Memory B cell (primary cell): ENCODE data around the gene ABTB2.

Experiments
- ATAC-seq: fragments of 150-1000 bp; cut with Tn5 transposase; 2 replicates; pipeline ENCODE4 v1.10.0; 2021; ENCODE audit warnings: low read depth, mild to moderate bottlenecking, moderate library complexity
- DNase-seq, 2 donors: peaks; one replicate each; pipeline ENCODE4 v3.0.0; 2022; ENCODE audit warnings: low spot score in 2 of 2
- H3K27ac Mint-ChIP-seq: one replicate; pipeline ENCODE4 v1.8.0; 2022; ENCODE audit warnings: mild to moderate bottlenecking, moderate library complexity, mixed read lengths
- H3K27me3 Mint-ChIP-seq: one replicate; pipeline ENCODE4 v1.8.0; 2022; ENCODE audit warnings: mixed read lengths
- H3K36me3 Mint-ChIP-seq: one replicate; pipeline ENCODE4 v1.8.0; 2022; ENCODE audit warnings: mild to moderate bottlenecking, mixed read lengths
- H3K4me1 Mint-ChIP-seq: one replicate; pipeline ENCODE4 v1.8.0; 2022; ENCODE audit warnings: mixed read lengths
- H3K4me3 Mint-ChIP-seq: one replicate; pipeline ENCODE4 v1.8.0; 2022; ENCODE audit warnings: mild to moderate bottlenecking, moderate library complexity, mixed read lengths
- H3K9me3 Mint-ChIP-seq: one replicate; pipeline ENCODE4 v1.8.0; 2022; ENCODE audit warnings: mixed read lengths

The ABTB2 gene

DNA sequence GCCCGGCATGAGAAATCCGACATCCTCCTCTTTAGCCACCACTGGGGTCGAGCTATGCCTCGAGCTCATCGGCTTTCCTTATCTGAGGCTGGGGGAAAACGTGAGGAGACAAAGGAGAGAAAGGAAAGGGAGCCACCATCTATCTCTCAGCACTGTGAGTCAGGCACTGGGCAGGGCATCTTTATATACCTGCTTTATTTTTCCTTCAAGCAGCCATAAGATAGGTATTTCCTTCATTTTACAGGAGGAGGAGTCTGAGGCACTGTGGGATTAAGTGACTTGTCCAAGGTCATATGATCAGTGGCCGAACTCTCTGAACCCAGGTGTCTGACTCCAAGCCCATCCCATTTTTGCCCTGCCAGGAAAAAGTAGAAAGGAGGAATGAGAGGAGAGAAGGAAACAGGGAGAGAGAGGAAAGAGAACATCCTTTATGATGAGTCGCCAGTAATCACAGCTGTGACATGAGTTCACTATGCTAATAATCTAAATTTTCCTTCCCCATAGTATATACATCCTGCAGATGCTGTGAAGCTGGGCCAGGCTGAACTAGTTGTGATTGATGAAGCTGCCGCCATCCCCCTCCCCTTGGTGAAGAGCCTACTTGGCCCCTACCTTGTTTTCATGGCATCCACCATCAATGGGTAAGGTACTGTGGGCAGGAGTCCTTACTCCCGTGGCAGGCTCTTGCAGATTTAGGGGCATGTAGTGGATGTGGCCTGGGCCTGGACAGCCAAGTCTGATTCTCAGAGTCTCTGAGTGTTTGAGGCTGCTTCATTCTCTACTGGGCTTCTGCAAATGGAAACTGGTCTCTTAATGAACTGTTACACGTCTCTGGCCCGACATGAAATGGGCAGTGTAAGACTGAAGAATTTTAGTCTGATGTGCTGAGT lies 230.6 kb downstream of the ABTB2 start:
- H3K36me3 Mint-ChIP-seq = peaks cover 36% of the 10 kb centered on the region
- H3K27me3 Mint-ChIP-seq = no peaks in the 10 kb centered on the region
- ATAC-seq = no peak
- H3K9me3 Mint-ChIP-seq = no peaks in the 10 kb centered on the region
- H3K27ac Mint-ChIP-seq = no peak overlapping the region
- no peaks in the 10 kb centered on the region for H3K4me1 Mint-ChIP-seq
- DNase-seq = no peak
- H3K4me3 Mint-ChIP-seq = no peak overlapping the region

DNA sequence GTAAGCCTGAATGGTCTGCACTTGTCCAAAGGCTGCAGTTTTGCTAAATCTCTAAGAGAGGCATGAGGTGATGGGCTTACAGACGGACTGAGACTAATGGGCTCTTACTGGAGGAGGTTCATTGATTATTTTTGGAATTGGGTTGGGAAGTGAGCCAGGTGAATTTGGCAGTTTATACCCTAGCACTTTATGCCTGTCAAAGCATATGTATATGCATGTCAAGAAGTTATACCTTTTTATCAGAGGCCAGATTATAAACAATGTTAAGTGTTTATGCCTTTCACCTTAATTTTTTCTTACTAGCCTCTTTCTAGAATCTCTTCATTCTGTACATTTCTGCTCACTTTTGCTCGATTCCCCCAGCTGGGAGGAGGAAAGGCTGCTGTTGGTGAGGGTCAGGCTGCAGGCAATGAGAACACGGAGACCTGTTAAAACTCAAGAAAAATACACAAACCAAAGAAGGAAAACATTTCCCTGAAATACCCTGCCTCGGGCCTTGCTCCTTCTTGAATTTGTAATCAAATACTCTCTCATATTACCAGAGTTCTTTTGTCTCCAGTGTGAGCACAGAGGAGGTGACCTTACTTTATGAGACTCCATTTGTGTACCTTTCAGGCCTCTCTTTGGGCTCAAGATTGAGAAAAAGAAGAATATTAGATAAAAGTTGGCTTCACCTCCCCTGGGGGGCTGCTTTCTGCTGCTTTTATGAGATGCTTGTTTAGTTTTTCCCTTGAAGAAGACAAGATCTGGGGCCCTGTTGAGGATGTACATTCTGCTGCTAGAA lies 232.7 kb downstream of the ABTB2 start:
- DNase-seq (no peak), ATAC-seq (no peak)
- Mint-ChIP-seq H3K27me3 (no peaks in the 10 kb centered on the region), H3K4me3 (no peak overlapping the region), H3K9me3 (no peaks in the 10 kb centered on the region), H3K36me3 (peaks cover 39% of the 10 kb centered on the region), H3K4me1 (no peaks in the 10 kb centered on the region), H3K27ac (no peak overlapping the region)

- ATAC-seq = no peak
- Mint-ChIP-seq H3K27me3 (no peaks in the 10 kb centered on the region), H3K4me1 (no peaks in the 10 kb centered on the region), H3K9me3 (no peaks in the 10 kb centered on the region), H3K36me3 (peaks cover 35% of the 10 kb centered on the region), H3K27ac (no peak overlapping the region), H3K4me3 (no peak overlapping the region)
- no peak for DNase-seq
These were observed 237.2 kb downstream of the ABTB2 start for GRCh38 chr11:34120651-34121050.

DNA sequence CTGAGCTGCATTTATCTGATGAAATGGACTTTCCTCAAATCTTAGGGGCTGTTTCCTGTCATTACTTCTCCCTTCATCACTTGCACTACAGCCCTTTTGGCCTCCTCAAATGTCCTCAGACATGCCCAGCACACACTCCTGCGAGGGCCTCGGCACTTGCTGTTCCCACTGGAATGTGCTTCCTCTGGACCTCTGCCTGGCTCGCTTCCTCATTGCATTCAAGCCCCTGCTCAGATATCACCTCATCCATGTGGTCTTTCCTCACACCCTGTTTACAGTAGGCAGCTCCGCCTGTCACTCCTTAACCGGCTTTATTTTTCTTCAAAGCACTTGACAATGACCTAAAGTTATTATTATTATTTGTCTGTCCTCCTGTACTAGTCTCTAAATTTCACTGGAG lies 243.3 kb downstream of the ABTB2 start:
- no peak for DNase-seq
- no peak for ATAC-seq
- no peaks in the 10 kb centered on the region for H3K27me3 Mint-ChIP-seq
- H3K4me1 Mint-ChIP-seq = peaks cover 4% of the 10 kb centered on the region
- peaks cover 39% of the 10 kb centered on the region for H3K36me3 Mint-ChIP-seq
- H3K4me3 Mint-ChIP-seq = no peak overlapping the region
- no peak overlapping the region for H3K27ac Mint-ChIP-seq
- no peaks in the 10 kb centered on the region for H3K9me3 Mint-ChIP-seq

GRCh38 chr11:34114014-34114413 lies 243.8 kb downstream of the ABTB2 start:
- Mint-ChIP-seq H3K4me1 (peaks cover 8% of the 10 kb centered on the region), H3K27ac (no peak overlapping the region), H3K27me3 (no peaks in the 10 kb centered on the region), H3K36me3 (peaks cover 44% of the 10 kb centered on the region), H3K9me3 (no peaks in the 10 kb centered on the region), H3K4me3 (no peak overlapping the region)
- no peak for ATAC-seq
- DNase-seq = no peak

DNA sequence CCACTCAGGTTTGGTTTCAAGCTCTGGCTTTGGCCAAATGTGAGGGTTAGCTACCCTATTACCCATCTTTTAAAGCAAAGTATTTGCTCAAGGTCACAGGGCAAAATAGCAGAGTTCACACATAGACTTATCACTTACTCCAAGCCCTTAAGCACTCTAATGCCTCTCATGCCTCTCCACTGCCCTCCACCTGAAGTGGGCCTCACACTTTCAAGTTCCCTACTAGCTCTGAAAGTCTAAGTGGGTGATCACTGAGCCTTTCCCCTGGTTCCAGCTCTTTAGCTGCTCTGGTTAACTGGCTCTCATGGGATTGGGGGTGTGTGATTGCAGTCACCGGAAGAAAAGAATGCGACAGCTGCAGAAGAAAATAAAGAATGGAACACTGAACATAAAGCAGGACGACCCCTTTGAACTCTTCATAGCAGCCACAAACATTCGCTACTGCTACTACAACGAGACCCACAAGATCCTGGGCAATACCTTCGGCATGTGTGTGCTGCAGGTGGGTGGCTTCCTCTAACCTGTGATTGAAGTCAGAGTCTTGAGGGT lies 246.0 kb downstream of the ABTB2 start:
- no peak overlapping the region for H3K27ac Mint-ChIP-seq
- no peaks in the 10 kb centered on the region for H3K27me3 Mint-ChIP-seq
- DNase-seq = no peak
- H3K4me3 Mint-ChIP-seq = no peak overlapping the region
- H3K9me3 Mint-ChIP-seq = no peaks in the 10 kb centered on the region
- ATAC-seq = no peak
- H3K36me3 Mint-ChIP-seq = peaks cover 44% of the 10 kb centered on the region
- peaks cover 15% of the 10 kb centered on the region for H3K4me1 Mint-ChIP-seq

- H3K36me3 Mint-ChIP-seq = peaks cover 18% of the 10 kb centered on the region
- no peaks in the 10 kb centered on the region for H3K9me3 Mint-ChIP-seq
- H3K27ac Mint-ChIP-seq = peak overlapping the region; percentile 98
- ATAC-seq = no peak
- H3K4me1 Mint-ChIP-seq = peaks cover 43% of the 10 kb centered on the region
- peak overlapping the region; percentile 98 for H3K4me3 Mint-ChIP-seq
- DNase-seq = no peak
- H3K27me3 Mint-ChIP-seq = no peaks in the 10 kb centered on the region
These were observed 251.8 kb downstream of the ABTB2 start for GRCh38 chr11:34105957-34106504.

DNA sequence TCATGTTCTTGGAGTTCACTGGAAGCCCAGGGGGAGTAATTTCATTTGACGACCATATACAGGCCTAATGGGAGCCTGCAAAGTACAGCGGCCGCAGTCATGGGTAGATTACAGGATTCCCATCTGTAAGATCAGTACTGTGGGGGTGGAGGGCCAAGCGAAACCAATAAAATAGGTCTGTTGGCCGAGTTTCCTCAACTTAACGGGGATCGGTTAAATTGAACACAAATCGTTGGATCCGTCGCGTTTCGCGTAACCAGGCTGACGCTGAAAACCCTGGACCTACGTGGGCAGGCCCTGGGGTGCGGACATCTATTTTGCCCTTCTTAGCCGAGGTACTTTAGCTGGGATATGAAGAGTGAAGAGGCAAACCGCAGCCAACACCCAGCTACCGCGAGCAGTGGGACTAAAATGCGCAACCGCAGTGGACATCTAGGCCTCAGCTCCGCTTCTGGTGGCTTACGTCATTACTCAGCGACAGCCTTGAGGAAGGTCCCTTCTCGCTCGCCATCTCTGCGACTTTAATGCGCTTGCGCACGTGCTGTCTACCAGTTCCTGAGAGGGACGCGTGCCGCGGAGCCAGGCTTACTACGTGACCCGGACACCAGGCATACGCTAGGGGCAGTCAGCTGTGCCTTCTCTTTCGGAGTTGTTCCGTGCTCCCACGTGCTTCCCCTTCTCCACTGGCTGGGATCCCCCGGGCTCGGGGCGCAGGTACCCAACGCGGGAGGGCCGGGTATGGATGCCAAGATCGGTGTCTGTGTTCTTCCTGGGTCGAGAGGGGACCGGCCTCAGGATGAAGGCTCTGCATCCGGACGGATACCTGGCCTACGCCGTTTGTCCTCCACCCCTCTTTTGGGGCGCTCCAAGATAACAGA lies 252.5 kb downstream of the ABTB2 start, which contains the start of gene NAT10:
TSS of gene NAT10 (plus strand) at position 551 of the 878 bp plus-strand sequence. CDS start 2,597 bp downstream, outside the sequence.
- peak within 1 kb of the TSS; percentile 98 for H3K4me3 Mint-ChIP-seq
- peak within 1 kb of the TSS; percentile 98 for H3K27ac Mint-ChIP-seq
- DNase-seq (peak; percentile 94 to 95), ATAC-seq (peak; percentile 88)
- peaks cover 42% of the 10 kb centered on the region for H3K4me1 Mint-ChIP-seq
- H3K36me3 Mint-ChIP-seq = peaks cover 17% of the 10 kb centered on the region
- H3K9me3 Mint-ChIP-seq = no peaks in the 10 kb centered on the region
- H3K27me3 Mint-ChIP-seq = no peaks in the 10 kb centered on the region

GRCh38 chr11:34104680-34105078 lies 253.1 kb downstream of the ABTB2 start:
- no peak for ATAC-seq
- Mint-ChIP-seq H3K36me3 (peaks cover 14% of the 10 kb centered on the region), H3K9me3 (no peaks in the 10 kb centered on the region), H3K4me1 (peaks cover 39% of the 10 kb centered on the region), H3K27ac (peak overlapping the region; percentile 98), H3K4me3 (peak overlapping the region; percentile 98), H3K27me3 (no peaks in the 10 kb centered on the region)
- no peak for DNase-seq
